ENCODE measurements around the gene ZNF511.
"Not testable (repeated sequence)": the region's sequence is repeated elsewhere in the genome, so short reads cannot be mapped to it uniquely, and the experiment has no call there.

The ZNF511 gene

GRCh38 chr10:133308421-133309099 lies at the start of gene ZNF511, which contains the start of gene TUBGCP2:
Gene ZNF511, plus strand, starts transcription at chr10:133308914. Its CDS starts 30 bp downstream, at chr10:133308944.
Gene TUBGCP2, minus strand, starts transcription at chr10:133308872. Its CDS starts 5,931 bp downstream, at chr10:133302941.
- DNase-seq = peak; percentile 91

GRCh38 chr10:133259602-133259989 lies 49.1 kb upstream of the ZNF511 start:
- DNase-seq = no peak

GRCh38 chr10:133260895-133261725 lies 47.6 kb upstream of the ZNF511 start:
- DNase-seq = peak; percentile 66

- DNase-seq = peak; percentile 74
These were observed 46.9 kb upstream of the ZNF511 start for GRCh38 chr10:133261726-133262325.

- no peak for DNase-seq
These were observed 46.0 kb upstream of the ZNF511 start for GRCh38 chr10:133262696-133263095.

- DNase-seq = no peak
These were observed 45.0 kb upstream of the ZNF511 start for GRCh38 chr10:133263674-133264073.

- no peak for DNase-seq
These were observed 44.3 kb upstream of the ZNF511 start for GRCh38 chr10:133264461-133264860.

GRCh38 chr10:133265052-133265451 lies 43.7 kb upstream of the ZNF511 start:
- DNase-seq = not testable (repeated sequence)

GRCh38 chr10:133266056-133266795 lies 42.5 kb upstream of the ZNF511 start:
- DNase-seq = no peak

- DNase-seq = no peak
These were observed 41.4 kb upstream of the ZNF511 start for GRCh38 chr10:133267293-133267692.

- DNase-seq = no peak
These were observed 40.9 kb upstream of the ZNF511 start for GRCh38 chr10:133267829-133268228.

- DNase-seq = no peak
These were observed 40.2 kb upstream of the ZNF511 start for GRCh38 chr10:133268532-133268931.

- DNase-seq = no peak
These were observed 39.3 kb upstream of the ZNF511 start for GRCh38 chr10:133269367-133269766.

- no peak for DNase-seq
These were observed 38.5 kb upstream of the ZNF511 start for GRCh38 chr10:133270204-133270603.

GRCh38 chr10:133270773-133271297 lies 37.9 kb upstream of the ZNF511 start:
- DNase-seq = no peak

- DNase-seq = no peak
These were observed 37.0 kb upstream of the ZNF511 start for GRCh38 chr10:133271521-133272300.

GRCh38 chr10:133272301-133272963 lies 36.3 kb upstream of the ZNF511 start:
- no peak for DNase-seq

- no peak for DNase-seq
These were observed 35.7 kb upstream of the ZNF511 start for GRCh38 chr10:133272964-133273420.

GRCh38 chr10:133273534-133274143 lies 35.1 kb upstream of the ZNF511 start:
- no peak for DNase-seq

Data from left hindlimb (tissue), 1 donor.